ENCODE data around the gene CDK5RAP3. TPM values are rescaled to one million over a fixed set of nuclear protein-coding genes. Genes with fewer than 3 reads are reported as not detected.

CDK5RAP3 gene
- total and polyA plus RNA-seq, 2 donors (not counting 3 experiments of a cell fraction or from before 2014, with no cell fraction given) = 109 to 139 TPM

DNA sequence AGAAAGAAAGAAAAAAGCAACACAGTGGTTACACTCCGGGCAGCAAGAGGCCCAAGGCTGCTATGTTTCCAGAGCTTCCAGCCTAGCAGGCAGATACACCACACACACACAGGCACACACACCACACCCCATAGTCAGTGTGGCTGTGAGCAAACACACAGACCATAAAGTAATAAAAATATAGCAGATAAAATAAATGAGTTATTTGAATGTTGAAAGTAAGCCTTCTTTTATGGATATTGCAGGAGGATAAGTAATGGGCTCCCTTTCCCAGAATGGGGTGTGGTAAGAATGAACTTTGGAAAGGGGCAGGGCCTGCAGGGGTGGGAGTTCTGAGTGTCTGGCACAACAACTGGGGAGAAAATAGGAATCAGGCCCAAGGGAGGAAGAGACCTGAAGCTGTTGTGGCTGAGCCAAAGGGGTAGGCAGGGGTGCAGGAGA is 4.8 kb upstream of the CDK5RAP3 start:
- no peak overlapping the region for H3K9ac ChIP-seq (replicated peaks; ENCODE audit: extremely low read depth, insufficient read depth, low read length)
- H3K9me1 ChIP-seq (replicated peaks; ENCODE audit: control insufficient read depth, extremely low read depth, insufficient read depth, low read length) = no peaks in the 10 kb centered on the region
- POLR2A ChIA-PET = no interaction called here
- BruUV-seq (replicated peaks) = no TSS peak
- no peak overlapping the region for H2AFZ ChIP-seq (ENCODE audit: low read depth, low read length)
- TF ChIP-seq POLR2A (IDR thresholded peaks at IDR 0.05; ENCODE audit: low read depth, low read length) = no peak
- TF ChIP-seq EZH2 (IDR thresholded peaks at IDR 0.05; ENCODE audit: borderline replicate concordance, low read depth, low read length, severe bottlenecking) = no peak
- TF ChIP-seq, protein P1, sequence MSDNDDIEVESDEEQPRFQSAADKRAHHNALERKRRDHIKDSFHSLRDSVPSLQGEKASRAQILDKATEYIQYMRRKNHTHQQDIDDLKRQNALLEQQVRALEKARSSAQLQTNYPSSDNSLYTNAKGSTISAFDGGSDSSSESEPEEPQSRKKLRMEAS (IDR thresholded peaks at IDR 0.05; ENCODE audit: insufficient read depth, insufficient read length) = no peak
- no peak for TF ChIP-seq MYC (IDR thresholded peaks at IDR 0.05; ENCODE audit: low read depth, low read length)
- no peak for TF ChIP-seq POLR2AphosphoS5 (IDR thresholded peaks at IDR 0.05; ENCODE audit: insufficient read depth, low read depth, low read length)
- TF ChIP-seq, protein P2, sequence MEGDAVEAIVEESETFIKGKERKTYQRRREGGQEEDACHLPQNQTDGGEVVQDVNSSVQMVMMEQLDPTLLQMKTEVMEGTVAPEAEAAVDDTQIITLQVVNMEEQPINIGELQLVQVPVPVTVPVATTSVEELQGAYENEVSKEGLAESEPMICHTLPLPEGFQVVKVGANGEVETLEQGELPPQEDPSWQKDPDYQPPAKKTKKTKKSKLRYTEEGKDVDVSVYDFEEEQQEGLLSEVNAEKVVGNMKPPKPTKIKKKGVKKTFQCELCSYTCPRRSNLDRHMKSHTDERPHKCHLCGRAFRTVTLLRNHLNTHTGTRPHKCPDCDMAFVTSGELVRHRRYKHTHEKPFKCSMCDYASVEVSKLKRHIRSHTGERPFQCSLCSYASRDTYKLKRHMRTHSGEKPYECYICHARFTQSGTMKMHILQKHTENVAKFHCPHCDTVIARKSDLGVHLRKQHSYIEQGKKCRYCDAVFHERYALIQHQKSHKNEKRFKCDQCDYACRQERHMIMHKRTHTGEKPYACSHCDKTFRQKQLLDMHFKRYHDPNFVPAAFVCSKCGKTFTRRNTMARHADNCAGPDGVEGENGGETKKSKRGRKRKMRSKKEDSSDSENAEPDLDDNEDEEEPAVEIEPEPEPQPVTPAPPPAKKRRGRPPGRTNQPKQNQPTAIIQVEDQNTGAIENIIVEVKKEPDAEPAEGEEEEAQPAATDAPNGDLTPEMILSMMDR (IDR thresholded peaks at IDR 0.05; ENCODE audit: extremely low read depth in 1 of 2, insufficient read depth in 1 of 2, low read depth in 1 of 2, low read length in 2 of 2) = no peak
- TF ChIP-seq FOS (IDR thresholded peaks at IDR 0.05; ENCODE audit: borderline replicate concordance, insufficient read depth, low read length) = no peak
- TF ChIP-seq JUN (IDR thresholded peaks at IDR 0.05; ENCODE audit: borderline replicate concordance, insufficient read depth, insufficient read length, low read depth) = no peak
- TF ChIP-seq GATA2 (IDR thresholded peaks at IDR 0.05; ENCODE audit: insufficient read depth, insufficient read length, low read depth, low read length) = no peak
- FAIRE-seq (no peak), DNase-seq (ENCODE audit: low read depth, low spot score) (no peak)
- H3K9me3 ChIP-seq (replicated peaks; ENCODE audit: control insufficient read depth, insufficient read depth, low read length) = no peaks in the 10 kb centered on the region
- H4K20me1 ChIP-seq (replicated peaks; ENCODE audit: control insufficient read depth, extremely low read depth, insufficient read depth, low read length) = no peaks in the 10 kb centered on the region
- no peaks in the 10 kb centered on the region for H3K36me3 ChIP-seq (ENCODE audit: control insufficient read depth in 2 of 2, extremely low read depth in 1 of 2, insufficient read depth in 2 of 2, low read length in 2 of 2)
- intact Hi-C loops (cut with micrococcal nuclease) = no loop called here
- no peak overlapping the region for H3K27ac ChIP-seq (ENCODE audit: insufficient read depth, low read depth, low read length)
- no peaks in the 10 kb centered on the region for H3K79me2 ChIP-seq (ENCODE audit: control insufficient read depth, insufficient read depth, low read length)
- H3K4me1 ChIP-seq (ENCODE audit: control insufficient read depth, extremely low read depth, insufficient read depth, low read length) = no peaks in the 10 kb centered on the region
- dilution Hi-C loops (cut with MboI; ENCODE audit: extremely low pct_ligation_motif_present, low sequenced_read_pairs) = no loop called here
- no peak overlapping the region for H3K4me2 ChIP-seq (ENCODE audit: insufficient read depth, low read length)
- CTCF ChIA-PET = interaction anchor here (1.3 kb wide), 1 partner anchor 17 kb away, joined by 6 read pairs; no protein-coding TSS in a partner anchor
- H3K4me3 ChIP-seq (replicated peaks in 1 of 3; ENCODE audit: insufficient read depth in 1 of 3, low read depth in 1 of 3, low read length in 3 of 3) = no peak overlapping the region
- peaks cover 2 to 4% of the 10 kb centered on the region in 2 experiments for H3K27me3 ChIP-seq (ENCODE audit: control insufficient read depth in 2 of 2, insufficient read depth in 2 of 2, low read length in 2 of 2)
